HG02981 (cell line): ENCODE results near the gene PPP2R5D.

Experiments
- ATAC-seq: cut with Tn5 transposase; IDR thresholded peaks from one replicate; pipeline ENCODE4 v1.9.1; 2021; ENCODE audit warnings: mild to moderate bottlenecking, moderate library complexity; ENCODE audit not compliant: unreplicated experiment

PPP2R5D gene

DNA sequence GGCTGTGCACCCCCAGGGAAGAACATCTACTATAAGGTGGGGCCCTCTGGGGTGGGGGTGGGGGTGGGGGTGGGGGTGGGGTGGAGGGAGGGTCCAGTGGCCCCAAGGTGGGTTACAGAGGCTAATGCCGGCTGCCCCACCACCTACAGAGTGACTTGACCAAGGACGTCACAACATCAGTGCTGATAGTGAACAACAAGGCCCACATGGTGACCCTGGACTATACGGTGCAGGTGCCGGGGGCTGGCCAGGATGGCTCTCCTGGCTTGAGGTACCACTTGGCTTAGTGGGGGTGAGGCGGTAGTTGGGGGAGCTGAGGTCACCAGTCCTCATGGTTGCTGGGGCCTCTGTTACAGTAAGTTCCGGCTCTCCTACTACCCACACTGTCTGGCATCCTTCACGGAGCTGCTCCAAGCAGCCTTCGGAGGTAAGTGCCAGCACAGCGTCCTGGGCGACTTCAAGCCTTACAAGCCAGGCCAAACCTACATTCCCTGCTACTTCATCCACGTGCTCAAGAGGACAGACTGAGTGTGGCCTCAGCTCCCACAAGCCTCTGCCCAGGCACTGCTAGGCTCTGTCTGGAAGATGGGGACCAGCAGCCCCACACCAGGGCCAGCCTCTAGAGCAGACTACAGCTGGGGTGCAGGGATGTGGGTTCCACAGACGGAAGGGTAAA lies 21.1 kb upstream of the PPP2R5D start:
- ATAC-seq = no peak

- ATAC-seq = no peak
Observed at GRCh38 chr6:42963855-42964605, 20.3 kb upstream of the PPP2R5D start.

DNA sequence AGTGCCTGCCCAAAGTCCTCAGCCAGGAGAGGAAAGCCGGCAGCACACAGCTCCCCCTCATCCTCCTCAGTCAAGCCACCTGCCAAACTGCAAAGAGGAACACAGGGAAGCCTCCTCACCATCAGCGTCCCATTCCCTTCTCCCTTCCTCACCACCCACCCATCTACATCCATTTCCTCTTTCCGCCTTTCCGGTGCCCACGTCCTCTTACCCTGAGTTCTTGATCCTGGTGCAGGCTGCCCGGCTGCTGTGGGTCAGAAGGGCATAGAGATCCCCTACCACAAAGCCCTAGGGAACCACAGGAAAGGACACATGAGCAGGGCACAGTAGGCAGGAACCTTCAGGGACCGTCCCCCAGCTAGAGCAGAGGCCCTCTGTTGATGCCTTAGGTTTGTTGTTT lies 17.8 kb upstream of the PPP2R5D start:
- no peak for ATAC-seq

GRCh38 chr6:42967228-42967627 lies 17.1 kb upstream of the PPP2R5D start:
- ATAC-seq = no peak

DNA sequence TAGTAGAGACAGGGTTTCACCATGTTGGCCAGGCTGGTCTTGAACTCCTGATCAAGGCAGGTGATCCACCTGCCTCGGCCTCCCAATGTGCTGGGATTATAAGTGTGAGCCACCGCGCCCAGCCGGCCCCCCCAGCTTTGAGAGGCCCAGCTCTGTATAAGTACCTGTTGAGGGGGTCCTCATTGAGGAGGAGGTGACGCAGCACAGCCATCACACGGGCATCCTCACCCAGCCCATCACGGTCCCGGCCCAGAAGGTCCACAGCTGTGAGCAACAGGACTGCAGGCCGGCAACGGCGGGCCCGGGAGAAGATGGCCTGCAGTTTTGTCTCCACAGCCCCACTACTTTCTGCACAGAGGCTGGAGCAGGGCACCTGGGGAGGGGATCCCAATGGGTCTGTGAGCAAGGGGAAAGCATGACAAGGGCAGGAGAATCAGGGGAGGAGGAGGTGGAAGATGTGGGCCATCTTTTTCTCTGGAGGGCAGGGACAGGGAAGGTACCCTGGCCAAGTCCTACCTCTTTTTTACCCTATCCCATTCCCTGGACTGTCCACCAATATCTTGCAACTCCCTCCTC lies 16.2 kb upstream of the PPP2R5D start:
- no peak for ATAC-seq

GRCh38 chr6:42968783-42969182 lies 15.6 kb upstream of the PPP2R5D start:
- ATAC-seq = no peak

DNA sequence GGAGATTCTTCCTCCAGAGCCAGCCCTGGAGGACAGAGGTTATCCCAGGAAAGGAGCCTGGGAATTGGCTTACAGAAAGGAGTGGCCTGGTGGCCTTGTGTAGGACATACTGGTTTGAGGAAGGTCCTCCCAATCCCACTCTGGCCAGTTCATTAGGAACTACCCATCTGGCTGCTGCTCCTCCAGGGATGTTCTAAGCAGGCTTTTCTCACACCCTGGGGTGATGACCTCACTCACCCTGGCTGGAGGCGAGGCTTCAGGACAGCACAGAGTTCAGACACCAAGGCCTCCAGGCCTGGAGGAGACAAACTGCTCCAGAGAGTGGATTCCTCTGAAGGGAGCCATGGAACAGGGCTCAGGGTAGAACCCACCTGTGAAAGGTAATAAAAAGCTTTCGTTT lies 14.9 kb upstream of the PPP2R5D start:
- ATAC-seq = no peak

GRCh38 chr6:42969934-42970333 lies 14.4 kb upstream of the PPP2R5D start:
- ATAC-seq = no peak

DNA sequence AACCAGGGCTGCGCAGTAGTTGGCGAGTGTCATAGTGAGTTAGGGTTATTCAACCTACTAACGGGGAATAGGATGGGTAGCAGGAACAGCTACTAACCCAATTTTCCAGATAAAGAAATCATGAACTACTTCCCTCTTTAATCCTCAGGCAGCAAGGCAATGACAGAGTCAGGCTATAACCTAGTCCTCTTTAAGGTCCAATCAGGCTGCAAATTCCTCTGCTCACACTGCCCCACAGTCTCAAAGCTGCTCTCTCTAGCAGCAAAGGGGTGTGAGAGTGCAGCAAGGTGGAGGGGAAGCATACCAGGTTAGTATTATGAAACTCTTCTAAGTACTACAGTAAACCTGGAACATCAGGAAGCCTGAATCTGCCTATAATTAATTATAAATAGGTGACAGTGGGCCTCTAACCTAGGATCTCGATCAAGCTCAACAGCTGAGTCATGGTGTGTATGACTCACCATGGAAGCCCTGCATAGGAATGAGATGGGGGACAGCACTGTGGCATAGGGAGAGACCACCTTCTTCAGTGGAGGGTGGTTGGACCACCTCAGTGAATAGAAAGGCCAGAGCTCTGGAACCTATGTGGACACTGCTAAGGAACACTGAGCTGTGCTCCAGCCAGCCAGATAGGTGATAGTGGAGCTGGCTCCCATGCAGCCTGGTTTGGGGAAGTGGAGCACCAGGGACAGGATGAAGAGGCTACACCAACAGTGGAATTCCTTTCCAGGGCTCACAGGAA lies 13.3 kb upstream of the PPP2R5D start:
- ATAC-seq = no peak

DNA sequence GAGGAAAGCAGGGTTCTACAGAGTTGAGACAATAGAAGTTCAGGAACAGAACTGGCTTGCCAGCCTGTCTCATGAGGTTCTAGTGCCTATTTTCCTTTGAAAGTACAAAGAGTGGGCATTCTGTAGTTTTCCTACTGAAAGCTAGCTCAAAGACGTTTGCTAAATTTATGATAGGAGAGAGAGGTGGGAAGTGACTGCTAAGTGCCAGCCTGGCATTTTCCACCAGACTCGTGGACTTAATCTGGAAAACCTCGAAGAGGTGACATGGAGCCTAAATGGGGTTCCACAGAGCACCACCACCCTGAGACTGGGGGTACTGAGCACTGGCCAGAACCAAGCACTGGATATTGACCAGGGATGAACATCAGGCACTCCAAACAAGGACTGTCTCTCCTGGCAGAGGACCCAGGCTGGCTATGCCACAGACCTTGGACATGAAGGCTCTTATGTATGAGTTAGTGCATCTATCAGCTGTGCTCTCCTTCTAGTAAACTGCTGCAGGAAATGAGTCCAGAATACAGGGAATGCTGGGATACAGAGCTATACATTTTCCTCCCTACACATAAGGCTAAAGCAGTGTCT lies 12.5 kb upstream of the PPP2R5D start:
- no peak for ATAC-seq

- no peak for ATAC-seq
Observed at GRCh38 chr6:42973926-42974325, 10.4 kb upstream of the PPP2R5D start.

DNA sequence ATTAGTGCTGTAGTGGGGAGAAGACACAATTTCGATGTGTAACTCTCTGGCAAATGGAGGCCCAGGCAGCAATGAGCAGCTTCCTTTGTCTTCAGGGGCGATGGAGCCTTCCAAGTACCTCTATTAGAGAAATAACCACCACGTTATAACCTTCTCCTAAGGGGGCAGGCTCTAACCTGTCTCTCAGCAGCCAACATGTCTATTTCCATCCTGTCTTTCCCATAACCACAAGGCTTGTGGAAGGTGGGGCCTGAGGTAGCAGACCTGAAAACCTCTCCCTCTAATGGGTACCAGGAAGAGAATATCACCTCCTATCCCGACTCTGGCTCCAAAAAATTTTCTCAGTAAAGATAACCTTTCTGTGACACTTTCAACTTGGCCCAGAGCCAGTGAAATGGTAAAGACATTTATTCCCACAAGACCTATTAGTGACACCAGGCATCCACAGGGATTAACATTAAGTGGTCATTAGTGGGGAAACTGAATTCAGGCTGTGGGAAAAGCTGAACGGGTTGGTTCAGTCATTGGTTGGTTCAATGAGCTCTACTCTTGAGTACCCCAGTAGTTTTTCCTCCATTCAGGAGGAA lies 9.4 kb upstream of the PPP2R5D start:
- ATAC-seq = no peak

DNA sequence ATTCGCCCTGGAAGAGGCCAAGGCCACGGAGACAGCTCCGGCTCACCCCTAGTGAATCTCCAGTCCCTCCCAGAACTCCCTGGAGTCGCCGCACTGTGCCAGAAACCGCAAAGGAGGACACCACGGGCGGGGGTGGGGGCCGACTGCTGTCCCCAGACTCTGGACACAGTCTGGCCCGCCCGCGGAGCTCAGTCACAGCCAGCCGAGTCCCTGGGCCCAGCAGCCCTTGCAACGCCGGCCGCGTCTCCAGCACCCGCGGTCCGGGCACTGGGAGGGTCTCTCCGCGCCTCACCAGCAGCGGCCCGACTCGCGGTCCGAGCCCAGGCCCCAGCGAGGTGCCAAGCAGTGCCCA lies 5.9 kb upstream of the PPP2R5D start:
- ATAC-seq = peak; percentile 25

DNA sequence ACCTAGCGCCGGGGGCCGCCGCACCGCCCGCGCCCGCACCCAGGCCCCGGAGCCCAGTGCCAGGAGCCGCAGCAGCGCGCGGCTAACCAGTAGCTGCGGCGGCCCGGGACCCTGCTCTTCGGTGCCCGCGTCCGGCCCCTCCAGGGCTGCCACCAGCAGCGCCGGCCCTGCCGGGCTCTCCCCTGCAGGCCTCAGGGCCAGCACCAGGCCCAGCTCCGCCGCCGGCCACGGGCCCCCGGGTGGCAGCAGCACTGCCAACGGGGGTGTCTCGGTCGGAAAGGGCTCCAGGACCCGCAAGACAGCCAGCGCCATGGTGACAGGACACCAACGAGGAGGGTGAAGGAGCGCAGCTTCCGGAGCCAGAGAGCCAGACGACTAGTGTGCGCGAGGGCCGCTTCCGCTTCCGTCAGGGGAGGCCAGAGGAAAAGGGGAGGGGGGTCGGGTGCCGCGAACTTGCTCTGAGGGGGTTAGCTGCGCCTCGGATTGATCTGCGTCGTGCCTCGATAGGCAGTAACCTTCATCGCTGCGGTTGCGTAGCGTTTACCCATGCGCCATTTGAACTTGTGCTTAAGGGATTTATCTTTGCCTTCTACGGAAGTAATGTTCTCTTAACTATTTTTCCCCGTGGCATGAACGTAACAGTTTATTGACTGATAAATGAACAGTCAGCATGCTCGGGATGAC lies 5.4 kb upstream of the PPP2R5D start, which contains the start of gene PEX6:
Gene PEX6 (minus strand): TSS at position 343 of the 684 bp plus-strand sequence. CDS start 31 bp downstream, at position 312.
- ATAC-seq = peak; percentile 92

DNA sequence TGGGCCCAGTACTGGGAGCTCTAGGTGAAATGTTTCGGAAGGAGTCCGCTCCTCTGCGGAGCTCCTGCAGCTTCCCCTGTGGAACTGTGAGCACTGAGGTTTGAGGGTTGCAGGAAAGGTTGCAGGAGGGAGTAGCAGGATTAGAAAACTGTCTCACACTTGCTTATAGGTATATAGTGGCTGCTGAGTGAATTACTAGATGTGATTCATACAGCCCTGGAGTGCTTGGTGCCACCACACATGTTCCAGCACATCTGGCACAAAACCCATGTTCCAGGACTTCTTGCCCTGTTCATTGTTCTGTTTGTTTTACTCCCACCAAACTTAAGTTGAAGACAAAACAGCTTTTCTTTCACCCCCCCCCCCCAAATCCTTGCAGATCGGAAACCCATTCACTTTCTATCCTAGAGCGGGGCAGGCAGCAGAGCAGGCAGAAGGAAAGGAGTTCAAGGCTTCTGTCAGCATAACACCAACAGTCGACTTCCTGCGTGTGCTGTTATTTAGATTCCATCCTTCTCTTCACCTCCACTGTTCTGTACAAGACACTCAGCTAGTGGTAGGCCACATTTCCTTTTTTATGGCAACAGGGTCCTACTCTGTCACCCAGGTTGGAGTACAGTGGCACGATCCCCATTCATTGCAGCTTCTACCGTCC lies 4.7 kb upstream of the PPP2R5D start:
- ATAC-seq = no peak

GRCh38 chr6:42981836-42982235 lies 2.5 kb upstream of the PPP2R5D start:
- no peak for ATAC-seq

- no peak for ATAC-seq
Observed at GRCh38 chr6:42984924-42985475, 630 bp downstream of the PPP2R5D start.

DNA sequence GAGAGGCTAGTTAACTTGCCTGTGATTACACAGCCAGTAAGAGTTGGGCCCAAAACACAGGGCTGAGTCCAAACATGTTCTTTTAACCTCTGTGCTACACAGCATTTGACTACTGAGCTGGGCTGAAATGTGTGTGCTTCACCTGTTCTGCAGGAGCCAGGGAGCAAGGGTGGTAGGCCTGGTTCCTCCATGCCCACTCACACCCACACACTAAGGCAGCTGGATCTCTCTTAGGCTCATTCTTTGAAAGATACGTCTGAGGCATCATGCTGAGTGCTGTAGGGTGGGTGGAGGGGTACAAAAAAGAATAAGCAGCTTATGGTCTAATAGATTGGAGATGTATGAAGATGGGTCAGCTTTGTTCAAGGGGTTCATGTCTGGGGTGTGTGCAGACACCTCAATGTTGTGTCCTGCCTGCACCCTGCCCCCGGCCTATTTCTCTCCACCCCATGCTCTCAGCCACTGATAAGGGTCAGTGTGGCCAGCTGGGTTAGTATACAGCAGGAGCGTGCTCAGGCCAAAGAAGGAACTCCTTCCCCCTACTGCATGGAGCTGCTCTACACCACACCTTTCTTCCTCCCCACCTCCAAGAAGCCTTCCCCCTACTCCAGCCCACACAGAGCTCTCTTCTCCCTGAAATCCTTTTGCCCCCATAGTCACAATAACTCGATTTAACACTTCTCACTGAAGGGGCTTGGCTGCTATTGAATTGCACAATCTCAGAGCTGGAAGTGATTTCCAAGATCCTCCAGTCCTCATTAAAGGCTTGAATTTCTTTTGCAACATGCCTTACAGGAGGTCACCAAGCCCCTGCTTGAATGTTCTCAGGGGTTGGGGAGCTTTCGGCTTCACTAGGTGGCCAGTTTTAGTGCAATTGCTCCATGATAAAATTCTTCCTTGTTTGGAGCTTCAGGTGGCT lies 3.4 kb downstream of the PPP2R5D start:
- ATAC-seq = no peak
